Stimulated activated CD4-positive, alpha-beta T cell treated with anti-CD3 and anti-CD28 coated beads, Interleukin-4, amount 100 ng/mL, for 4 hours (primary cell): ENCODE results near the gene ENG.
A peak's percentile ranks its signal among the peaks of the same experiment; 100 is the strongest.
"Not testable (repeated sequence)": the region's sequence is repeated elsewhere in the genome, so short reads cannot be mapped to it uniquely, and the experiment has no call there.

Experiments used
- DNase-seq, 2 experiments: peaks; one replicate each; pipeline ENCODE4 v3.0.0-alpha.2; 2020

ENG gene

GRCh38 chr9:127878001-127878651, 23.7 kb upstream of the ENG start:
- DNase-seq: no peak

GRCh38 chr9:127877566-127877998, 23.1 kb upstream of the ENG start, which contains the start of gene AK1:
Gene AK1, minus strand, starts transcription at chr9:127877675. Its CDS starts 3,058 bp downstream, at chr9:127874617.
- no peak for DNase-seq

GRCh38 chr9:127876764-127877562, 22.5 kb upstream of the ENG start:
- DNase-seq: no peak

GRCh38 chr9:127876026-127876763, 21.7 kb upstream of the ENG start:
- DNase-seq: no peak

- no peak for DNase-seq
Measured at GRCh38 chr9:127875306-127875966, 21.0 kb upstream of the ENG start.

GRCh38 chr9:127874301-127875221, 20.1 kb upstream of the ENG start:
- DNase-seq: no peak

- no peak for DNase-seq
Measured at GRCh38 chr9:127873886-127874285, 19.4 kb upstream of the ENG start.

GRCh38 chr9:127873223-127873691, 18.8 kb upstream of the ENG start:
- DNase-seq: no peak

- no peak for DNase-seq
Measured at GRCh38 chr9:127872369-127873222, 18.1 kb upstream of the ENG start.

- no peak for DNase-seq
Measured at GRCh38 chr9:127871531-127871930, 17.1 kb upstream of the ENG start.

- DNase-seq: no peak
Measured at GRCh38 chr9:127870887-127871286, 16.4 kb upstream of the ENG start.

GRCh38 chr9:127870153-127870491, 15.7 kb upstream of the ENG start:
- not testable (repeated sequence) for DNase-seq

GRCh38 chr9:127869310-127870152, 15.1 kb upstream of the ENG start:
- DNase-seq: peak; percentile 63 to 81

GRCh38 chr9:127868278-127868902, 13.9 kb upstream of the ENG start:
- DNase-seq: no peak

GRCh38 chr9:127867356-127868277, 13.2 kb upstream of the ENG start:
- DNase-seq: no peak

- no peak for DNase-seq
Measured at GRCh38 chr9:127866535-127866934, 12.1 kb upstream of the ENG start.

- DNase-seq: no peak
Measured at GRCh38 chr9:127865645-127866464, 11.4 kb upstream of the ENG start.
